Liver (tissue), 9 donors: ENCODE results near the gene CAMSAP1. TPM values are rescaled to one million over a fixed set of nuclear protein-coding genes. Genes with fewer than 3 reads are reported as not detected.

Source experiments
- DNase-seq: peaks from one replicate; pipeline ENCODE4 v3.0.0-alpha.2; 2017; ENCODE audit warnings: low spot score
- H3K27ac ChIP-seq, 2 donors: one replicate each; pipeline ENCODE4 v1.7.0; 2013; ENCODE audit warnings: inconsistent platforms in 2 of 2, low read length in 2 of 2, control low read depth in 1 of 2, low read depth in 1 of 2, mild to moderate bottlenecking in 1 of 2
- H3K27me3 ChIP-seq, 4 donors: one replicate each; pipeline versions ENCODE4 v1.6.1 to v1.7.0; 2013; ENCODE audit warnings: low read length in 3 of 4, inconsistent platforms in 1 of 4, mild to moderate bottlenecking in 1 of 4, moderate library complexity in 1 of 4; ENCODE audit not compliant: control insufficient read depth in 4 of 4, insufficient read depth in 4 of 4
- H3K36me3 ChIP-seq, 4 donors: one replicate each; pipeline versions ENCODE4 v1.6.1 to v1.7.0; 2013; ENCODE audit warnings: low read length in 3 of 4, mild to moderate bottlenecking in 3 of 4, low read depth in 1 of 4, moderate library complexity in 1 of 4; ENCODE audit not compliant: control insufficient read depth in 4 of 4, insufficient read depth in 3 of 4
- H3K4me1 ChIP-seq, 4 donors: one replicate each; pipeline versions ENCODE4 v1.6.1 to v1.7.0; 2013; ENCODE audit warnings: low read length in 3 of 4, mild to moderate bottlenecking in 3 of 4, moderate library complexity in 1 of 4; ENCODE audit not compliant: control insufficient read depth in 4 of 4, insufficient read depth in 4 of 4
- H3K4me3 ChIP-seq, 3 donors: one replicate each; pipeline versions ENCODE4 v1.6.1 to v1.7.0; 2013; ENCODE audit warnings: low read length in 3 of 3, control low read depth in 1 of 3, low read depth in 1 of 3, mild to moderate bottlenecking in 1 of 3
- H3K9ac ChIP-seq, 2 donors: one replicate each; pipeline ENCODE4 v1.7.0; 2013; ENCODE audit warnings: low read length in 2 of 2, mild to moderate bottlenecking in 2 of 2, moderate library complexity in 2 of 2, control low read depth in 1 of 2, low read depth in 1 of 2
- H3K9me3 ChIP-seq, 4 donors: one replicate each; pipeline versions ENCODE4 v1.6.1 to v1.7.0; 2013; ENCODE audit warnings: low read length in 3 of 4; ENCODE audit not compliant: control insufficient read depth in 4 of 4
- FOXA1 ChIP-seq: IDR thresholded peaks from 2 replicates; pipeline ENCODE4 v1.6.1; 2016; ENCODE audit warnings: antibody characterized with exemption
- FOXA2 ChIP-seq: IDR thresholded peaks from 2 replicates; pipeline ENCODE4 v1.6.1; 2016; ENCODE audit warnings: antibody characterized with exemption
- GABPA ChIP-seq, 2 donors: IDR thresholded peaks in 1 of 2; conservative IDR thresholded peaks in 1 of 2; 2 replicates each; pipeline ENCODE4 v1.6.1; 2016; ENCODE audit warnings: antibody characterized with exemption in 2 of 2, mild to moderate bottlenecking in 1 of 2, moderate library complexity in 1 of 2
- HNF4A ChIP-seq, 2 donors: conservative IDR thresholded peaks; 2 replicates each; pipeline ENCODE4 v1.6.1; 2016; ENCODE audit warnings: antibody characterized with exemption in 2 of 2, mild to moderate bottlenecking in 2 of 2
- HNF4G ChIP-seq: IDR thresholded peaks from 2 replicates; pipeline ENCODE4 v1.6.1; 2016; ENCODE audit warnings: antibody characterized with exemption
- JUND ChIP-seq, 2 donors: IDR thresholded peaks; 2 replicates each; pipeline ENCODE4 v1.6.1; 2016; ENCODE audit warnings: antibody characterized with exemption in 2 of 2
- NR2F2 ChIP-seq: IDR thresholded peaks from 2 replicates; pipeline ENCODE4 v1.6.1; 2016; ENCODE audit warnings: antibody characterized with exemption
- RAD21 ChIP-seq, 2 donors: IDR thresholded peaks; 2 replicates each; pipeline ENCODE4 v1.6.1; 2016; ENCODE audit warnings: antibody characterized with exemption in 2 of 2, mild to moderate bottlenecking in 2 of 2
- RXRA ChIP-seq, 2 donors: IDR thresholded peaks; 2 replicates each; pipeline ENCODE4 v1.6.1; 2017 to 2018; ENCODE audit warnings: antibody characterized with exemption in 2 of 2, mild to moderate bottlenecking in 1 of 2
- TAF1 ChIP-seq: conservative IDR thresholded peaks from 2 replicates; pipeline ENCODE4 v1.6.1; 2016; ENCODE audit warnings: antibody characterized with exemption, mild to moderate bottlenecking
- YY1 ChIP-seq: IDR thresholded peaks from 2 replicates; pipeline ENCODE4 v1.6.1; 2016; ENCODE audit warnings: antibody characterized with exemption, mild to moderate bottlenecking
- WGBS: extraction: QIAGEN DNeasy Blood & Tissue Kit; methylation state at CpG from one replicate; pipeline ENCODE4 v1.1.7; 2013; 5-methylcytosine and 5-hydroxymethylcytosine counted together
- polyA plus RNA-seq, 2 donors: library from polyadenylated mRNA; stranded (reverse) in 1 of 2; unstranded in 1 of 2; fragments of 200-250 nt in 1 of 2; fragments of >200 nt in 1 of 2; fragmentation: Nextera tagmentation in 1 of 2; extraction: Ambion mirVana in 1 of 2; gene quantifications; one replicate each; pipeline versions ENCODE4 v1.2.1 to v1.2.3, GENCODE V29; 2013 to 2015
- total RNA-seq, 2 donors: library from RNA; depleted of rRNA; stranded (reverse); fragments of >200 nt; gene quantifications; one replicate each; pipeline ENCODE4 v1.2.3, GENCODE V29; 2014
- TF ChIP-seq, protein P1 (sequence below): IDR thresholded peaks from 2 replicates; pipeline ENCODE4 v1.6.1; 2016; ENCODE audit warnings: antibody characterized with exemption, mild to moderate bottlenecking
- TF ChIP-seq, protein P2 (sequence below): IDR thresholded peaks from 2 replicates; pipeline ENCODE4 v1.6.1; 2016; ENCODE audit warnings: antibody characterized with exemption
- TF ChIP-seq, protein P3 (sequence below): IDR thresholded peaks from 2 replicates; pipeline ENCODE4 v1.6.1; 2016; ENCODE audit warnings: antibody characterized with exemption
- TF ChIP-seq, protein P4 (sequence below): fragments of 150-350 bp; IDR thresholded peaks from 2 replicates; pipeline ENCODE4 v1.5.1; 2017; ENCODE audit warnings: improper control_type of control experiment, low read depth, low read length; ENCODE audit not compliant: missing input control
- donor health status: healthy.
- donor health status: healthy.
- donor health status: healthy.
- donor health status: healthy.
- donor health status: healthy.

The CAMSAP1 gene
- total and polyA plus RNA-seq, 4 donors: 0.97 to 6.4 (median 5.1) TPM

DNA sequence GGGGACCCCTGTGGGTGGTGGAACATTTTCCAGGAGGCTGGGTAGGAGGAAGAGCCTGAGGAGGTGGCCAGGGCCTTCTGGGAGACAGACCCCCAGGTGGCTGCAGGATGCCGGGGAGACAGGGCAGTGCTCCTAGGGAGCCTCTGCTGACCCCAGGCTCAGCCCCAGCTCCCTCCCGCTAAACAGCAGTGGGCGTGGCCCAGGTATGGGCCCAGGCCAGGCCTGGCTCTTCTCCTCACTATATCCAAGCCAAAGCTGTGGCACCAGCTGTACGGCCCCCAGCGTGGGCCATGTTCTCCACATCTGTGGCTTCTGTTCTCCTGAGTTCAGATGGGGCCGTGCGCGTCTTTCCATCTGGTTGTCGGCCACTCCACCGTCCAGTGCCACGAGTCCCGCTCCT lies 146.9 kb downstream of the CAMSAP1 start:
- Histone ChIP-seq H3K27ac (no peak overlapping the region), H3K36me3 (no peaks in the 10 kb centered on the region), H3K9ac (no peak overlapping the region), H3K9me3 (peaks cover 0 to 3% (median 1%) of the 10 kb centered on the region in 4 donors), H3K4me3 (no peak overlapping the region), H3K4me1 (no peaks in the 10 kb centered on the region), H3K27me3 (no peaks in the 10 kb centered on the region)
- WGBS: 81% methylated on average over 12 of the region's 12 CpGs
- TF ChIP-seq, protein P1, sequence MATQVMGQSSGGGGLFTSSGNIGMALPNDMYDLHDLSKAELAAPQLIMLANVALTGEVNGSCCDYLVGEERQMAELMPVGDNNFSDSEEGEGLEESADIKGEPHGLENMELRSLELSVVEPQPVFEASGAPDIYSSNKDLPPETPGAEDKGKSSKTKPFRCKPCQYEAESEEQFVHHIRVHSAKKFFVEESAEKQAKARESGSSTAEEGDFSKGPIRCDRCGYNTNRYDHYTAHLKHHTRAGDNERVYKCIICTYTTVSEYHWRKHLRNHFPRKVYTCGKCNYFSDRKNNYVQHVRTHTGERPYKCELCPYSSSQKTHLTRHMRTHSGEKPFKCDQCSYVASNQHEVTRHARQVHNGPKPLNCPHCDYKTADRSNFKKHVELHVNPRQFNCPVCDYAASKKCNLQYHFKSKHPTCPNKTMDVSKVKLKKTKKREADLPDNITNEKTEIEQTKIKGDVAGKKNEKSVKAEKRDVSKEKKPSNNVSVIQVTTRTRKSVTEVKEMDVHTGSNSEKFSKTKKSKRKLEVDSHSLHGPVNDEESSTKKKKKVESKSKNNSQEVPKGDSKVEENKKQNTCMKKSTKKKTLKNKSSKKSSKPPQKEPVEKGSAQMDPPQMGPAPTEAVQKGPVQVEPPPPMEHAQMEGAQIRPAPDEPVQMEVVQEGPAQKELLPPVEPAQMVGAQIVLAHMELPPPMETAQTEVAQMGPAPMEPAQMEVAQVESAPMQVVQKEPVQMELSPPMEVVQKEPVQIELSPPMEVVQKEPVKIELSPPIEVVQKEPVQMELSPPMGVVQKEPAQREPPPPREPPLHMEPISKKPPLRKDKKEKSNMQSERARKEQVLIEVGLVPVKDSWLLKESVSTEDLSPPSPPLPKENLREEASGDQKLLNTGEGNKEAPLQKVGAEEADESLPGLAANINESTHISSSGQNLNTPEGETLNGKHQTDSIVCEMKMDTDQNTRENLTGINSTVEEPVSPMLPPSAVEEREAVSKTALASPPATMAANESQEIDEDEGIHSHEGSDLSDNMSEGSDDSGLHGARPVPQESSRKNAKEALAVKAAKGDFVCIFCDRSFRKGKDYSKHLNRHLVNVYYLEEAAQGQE: no peak
- no peak for TF ChIP-seq YY1
- TF ChIP-seq, protein P2, sequence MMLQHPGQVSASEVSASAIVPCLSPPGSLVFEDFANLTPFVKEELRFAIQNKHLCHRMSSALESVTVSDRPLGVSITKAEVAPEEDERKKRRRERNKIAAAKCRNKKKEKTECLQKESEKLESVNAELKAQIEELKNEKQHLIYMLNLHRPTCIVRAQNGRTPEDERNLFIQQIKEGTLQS: no peak
- TF ChIP-seq, protein P3, sequence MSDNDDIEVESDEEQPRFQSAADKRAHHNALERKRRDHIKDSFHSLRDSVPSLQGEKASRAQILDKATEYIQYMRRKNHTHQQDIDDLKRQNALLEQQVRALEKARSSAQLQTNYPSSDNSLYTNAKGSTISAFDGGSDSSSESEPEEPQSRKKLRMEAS: no peak
- TF ChIP-seq FOXA2: no peak
- no peak for TF ChIP-seq NR2F2
- TF ChIP-seq, protein P4, sequence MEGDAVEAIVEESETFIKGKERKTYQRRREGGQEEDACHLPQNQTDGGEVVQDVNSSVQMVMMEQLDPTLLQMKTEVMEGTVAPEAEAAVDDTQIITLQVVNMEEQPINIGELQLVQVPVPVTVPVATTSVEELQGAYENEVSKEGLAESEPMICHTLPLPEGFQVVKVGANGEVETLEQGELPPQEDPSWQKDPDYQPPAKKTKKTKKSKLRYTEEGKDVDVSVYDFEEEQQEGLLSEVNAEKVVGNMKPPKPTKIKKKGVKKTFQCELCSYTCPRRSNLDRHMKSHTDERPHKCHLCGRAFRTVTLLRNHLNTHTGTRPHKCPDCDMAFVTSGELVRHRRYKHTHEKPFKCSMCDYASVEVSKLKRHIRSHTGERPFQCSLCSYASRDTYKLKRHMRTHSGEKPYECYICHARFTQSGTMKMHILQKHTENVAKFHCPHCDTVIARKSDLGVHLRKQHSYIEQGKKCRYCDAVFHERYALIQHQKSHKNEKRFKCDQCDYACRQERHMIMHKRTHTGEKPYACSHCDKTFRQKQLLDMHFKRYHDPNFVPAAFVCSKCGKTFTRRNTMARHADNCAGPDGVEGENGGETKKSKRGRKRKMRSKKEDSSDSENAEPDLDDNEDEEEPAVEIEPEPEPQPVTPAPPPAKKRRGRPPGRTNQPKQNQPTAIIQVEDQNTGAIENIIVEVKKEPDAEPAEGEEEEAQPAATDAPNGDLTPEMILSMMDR: no peak
- no peak for DNase-seq

DNA sequence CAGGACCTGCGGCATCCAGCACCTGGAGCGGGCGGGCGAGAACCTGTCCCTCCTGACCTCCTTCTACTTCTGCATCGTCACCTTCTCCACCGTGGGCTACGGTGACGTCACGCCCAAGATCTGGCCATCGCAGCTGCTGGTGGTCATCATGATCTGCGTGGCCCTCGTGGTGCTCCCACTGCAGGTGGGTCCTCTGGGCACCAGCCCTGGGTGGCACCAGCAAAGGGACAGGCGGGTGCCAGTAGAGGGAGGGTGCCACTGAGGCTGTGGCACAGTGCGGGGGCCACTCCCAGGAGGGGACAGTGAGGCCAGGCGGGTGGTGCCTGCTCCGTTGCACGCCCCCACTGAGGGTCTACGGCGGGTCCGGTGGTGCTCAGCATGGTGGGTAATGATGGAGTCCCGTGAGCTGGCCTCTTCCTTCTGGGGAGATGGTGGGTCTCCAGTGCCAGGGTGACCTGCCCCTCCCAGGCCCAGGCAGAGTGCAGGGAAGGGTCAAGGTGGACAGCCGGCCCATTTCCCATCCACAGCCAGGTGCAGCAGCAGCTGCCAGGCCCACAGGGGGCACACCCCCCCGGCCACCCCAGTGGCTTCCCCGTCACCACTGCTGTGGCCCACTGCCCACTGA lies 147.6 kb downstream of the CAMSAP1 start:
- TF ChIP-seq RXRA (IDR thresholded peaks at IDR 0.05): no peak
- TF ChIP-seq HNF4A (conservative IDR thresholded peaks at IDR 0.05): no peak
- no peak for TF ChIP-seq YY1
- Histone ChIP-seq H3K27ac (no peak overlapping the region), H3K4me1 (no peaks in the 10 kb centered on the region), H3K27me3 (no peaks in the 10 kb centered on the region), H3K9ac (no peak overlapping the region), H3K36me3 (no peaks in the 10 kb centered on the region), H3K4me3 (no peak overlapping the region), H3K9me3 (peaks cover 0 to 3% (median under 1%) of the 10 kb centered on the region in 4 donors)
- WGBS: 85% methylated on average over 24 of the region's 24 CpGs
- DNase-seq: no peak

DNA sequence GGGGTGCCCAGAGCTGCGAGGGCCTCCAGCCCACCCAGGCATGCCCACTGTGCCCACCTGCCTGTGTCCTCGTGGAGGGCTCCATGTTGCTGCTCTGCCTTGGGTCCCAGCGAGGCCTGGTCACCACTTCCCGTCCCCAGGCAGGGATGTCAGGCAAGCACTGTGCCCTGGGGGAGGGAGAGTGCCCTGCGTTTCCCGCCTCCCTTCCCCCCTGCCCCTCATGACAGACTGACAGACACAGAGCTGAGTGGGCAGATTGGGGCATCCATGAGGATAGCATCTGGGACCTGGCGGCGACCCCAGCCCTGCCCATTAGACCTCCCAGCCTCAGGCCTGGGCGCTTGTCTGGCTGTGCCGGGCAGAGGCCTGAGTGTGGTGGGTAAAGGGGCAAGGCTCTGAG lies 148.5 kb downstream of the CAMSAP1 start:
- Histone ChIP-seq H3K4me1 (no peaks in the 10 kb centered on the region), H3K9ac (no peak overlapping the region), H3K36me3 (no peaks in the 10 kb centered on the region), H3K27ac (no peak overlapping the region), H3K27me3 (no peaks in the 10 kb centered on the region), H3K4me3 (no peak overlapping the region), H3K9me3 (peaks cover 0 to 3% (median under 1%) of the 10 kb centered on the region in 4 donors)
- WGBS: 85% methylated on average over 10 of the region's 10 CpGs
- DNase-seq: no peak
- no peak for TF ChIP-seq YY1
- TF ChIP-seq JUND (IDR thresholded peaks at IDR 0.05): no peak
- no peak for TF ChIP-seq GABPA (IDR thresholded peaks at IDR 0.05 in 1 of 2, conservative IDR thresholded peaks at IDR 0.05 in 1 of 2)
- no peak for TF ChIP-seq RAD21 (IDR thresholded peaks at IDR 0.05)
- TF ChIP-seq, protein P4: no peak
- no peak for TF ChIP-seq FOXA1
- TF ChIP-seq FOXA2: no peak
- no peak for TF ChIP-seq TAF1
- no peak for TF ChIP-seq HNF4G
